Stimulated activated CD4-positive, alpha-beta T cell treated with anti-CD3 and anti-CD28 coated beads, TNF-alpha, amount 100 ng/mL, for 1 hour (primary cell): ENCODE data around the gene ALS2.
"Not testable (repeated sequence)": the region's sequence is repeated elsewhere in the genome, so short reads cannot be mapped to it uniquely, and the experiment has no call there.

Source experiments
- DNase-seq, 3 donors: peaks; one replicate each; pipeline ENCODE4 v3.0.0-alpha.2; 2020; ENCODE audit warnings: low read depth in 3 of 3, low spot score in 1 of 3

ALS2 gene

GRCh38 chr2:201794294-201794693 lies 13.6 kb upstream of the ALS2 start:
- no peak for DNase-seq

- DNase-seq: no peak
Measured at GRCh38 chr2:201793631-201794030, 12.9 kb upstream of the ALS2 start.

GRCh38 chr2:201790989-201791388 lies 10.3 kb upstream of the ALS2 start:
- no peak for DNase-seq

GRCh38 chr2:201790291-201790690 lies 9.6 kb upstream of the ALS2 start:
- no peak for DNase-seq

- no peak for DNase-seq
Measured at GRCh38 chr2:201789395-201789794, 8.7 kb upstream of the ALS2 start.

- DNase-seq: no peak
Measured at GRCh38 chr2:201788371-201788770, 7.6 kb upstream of the ALS2 start.

GRCh38 chr2:201786471-201786870 lies 5.7 kb upstream of the ALS2 start:
- DNase-seq: no peak

- no peak for DNase-seq
Measured at GRCh38 chr2:201785135-201785534, 4.4 kb upstream of the ALS2 start.

- no peak for DNase-seq
Measured at GRCh38 chr2:201784563-201784962, 3.8 kb upstream of the ALS2 start.

- no peak for DNase-seq
Measured at GRCh38 chr2:201781557-201782051, 871 bp upstream of the ALS2 start.

GRCh38 chr2:201779901-201780673 lies 646 bp downstream of the ALS2 start:
- no peak for DNase-seq

- DNase-seq: no peak
Measured at GRCh38 chr2:201777869-201778268, 2.9 kb downstream of the ALS2 start.

GRCh38 chr2:201777043-201777442 lies 3.7 kb downstream of the ALS2 start:
- no peak for DNase-seq

- DNase-seq: no peak
Measured at GRCh38 chr2:201775326-201775725, 5.4 kb downstream of the ALS2 start.

- DNase-seq: no peak
Measured at GRCh38 chr2:201774546-201774945, 6.2 kb downstream of the ALS2 start.

GRCh38 chr2:201773990-201774389 lies 6.7 kb downstream of the ALS2 start:
- DNase-seq: no peak

- DNase-seq: no peak
Measured at GRCh38 chr2:201769666-201770373, 10.9 kb downstream of the ALS2 start.

- DNase-seq: no peak
Measured at GRCh38 chr2:201768918-201769317, 11.8 kb downstream of the ALS2 start.

GRCh38 chr2:201765799-201766198 lies 14.9 kb downstream of the ALS2 start:
- DNase-seq: no peak

- DNase-seq: not testable (repeated sequence)
Measured at GRCh38 chr2:201764469-201764868, 16.3 kb downstream of the ALS2 start.

- no peak for DNase-seq
Measured at GRCh38 chr2:201761101-201761500, 19.6 kb downstream of the ALS2 start.

- no peak for DNase-seq
Measured at GRCh38 chr2:201759567-201759966, 21.2 kb downstream of the ALS2 start.
